Measurements from ENCODE around the gene CKLF.

- TF ChIP-seq POLR2AphosphoS5 (IDR thresholded peaks at IDR 0.05; ENCODE audit: low read depth, low read length) (no peak), TAF1 (IDR thresholded peaks at IDR 0.05; ENCODE audit: borderline replicate concordance, insufficient read depth, low read length) (no peak)
- TF ChIP-seq, protein P1, sequence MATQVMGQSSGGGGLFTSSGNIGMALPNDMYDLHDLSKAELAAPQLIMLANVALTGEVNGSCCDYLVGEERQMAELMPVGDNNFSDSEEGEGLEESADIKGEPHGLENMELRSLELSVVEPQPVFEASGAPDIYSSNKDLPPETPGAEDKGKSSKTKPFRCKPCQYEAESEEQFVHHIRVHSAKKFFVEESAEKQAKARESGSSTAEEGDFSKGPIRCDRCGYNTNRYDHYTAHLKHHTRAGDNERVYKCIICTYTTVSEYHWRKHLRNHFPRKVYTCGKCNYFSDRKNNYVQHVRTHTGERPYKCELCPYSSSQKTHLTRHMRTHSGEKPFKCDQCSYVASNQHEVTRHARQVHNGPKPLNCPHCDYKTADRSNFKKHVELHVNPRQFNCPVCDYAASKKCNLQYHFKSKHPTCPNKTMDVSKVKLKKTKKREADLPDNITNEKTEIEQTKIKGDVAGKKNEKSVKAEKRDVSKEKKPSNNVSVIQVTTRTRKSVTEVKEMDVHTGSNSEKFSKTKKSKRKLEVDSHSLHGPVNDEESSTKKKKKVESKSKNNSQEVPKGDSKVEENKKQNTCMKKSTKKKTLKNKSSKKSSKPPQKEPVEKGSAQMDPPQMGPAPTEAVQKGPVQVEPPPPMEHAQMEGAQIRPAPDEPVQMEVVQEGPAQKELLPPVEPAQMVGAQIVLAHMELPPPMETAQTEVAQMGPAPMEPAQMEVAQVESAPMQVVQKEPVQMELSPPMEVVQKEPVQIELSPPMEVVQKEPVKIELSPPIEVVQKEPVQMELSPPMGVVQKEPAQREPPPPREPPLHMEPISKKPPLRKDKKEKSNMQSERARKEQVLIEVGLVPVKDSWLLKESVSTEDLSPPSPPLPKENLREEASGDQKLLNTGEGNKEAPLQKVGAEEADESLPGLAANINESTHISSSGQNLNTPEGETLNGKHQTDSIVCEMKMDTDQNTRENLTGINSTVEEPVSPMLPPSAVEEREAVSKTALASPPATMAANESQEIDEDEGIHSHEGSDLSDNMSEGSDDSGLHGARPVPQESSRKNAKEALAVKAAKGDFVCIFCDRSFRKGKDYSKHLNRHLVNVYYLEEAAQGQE (IDR thresholded peaks at IDR 0.05; ENCODE audit: insufficient read depth in 1 of 2, low read depth in 2 of 2, low read length in 2 of 2), result no peak
These were observed 56.1 kb downstream of the CKLF start for GRCh38 chr16:66608241-66609138.
